ENCODE measurements around the gene MLLT10.

Gene MLLT10

DNA sequence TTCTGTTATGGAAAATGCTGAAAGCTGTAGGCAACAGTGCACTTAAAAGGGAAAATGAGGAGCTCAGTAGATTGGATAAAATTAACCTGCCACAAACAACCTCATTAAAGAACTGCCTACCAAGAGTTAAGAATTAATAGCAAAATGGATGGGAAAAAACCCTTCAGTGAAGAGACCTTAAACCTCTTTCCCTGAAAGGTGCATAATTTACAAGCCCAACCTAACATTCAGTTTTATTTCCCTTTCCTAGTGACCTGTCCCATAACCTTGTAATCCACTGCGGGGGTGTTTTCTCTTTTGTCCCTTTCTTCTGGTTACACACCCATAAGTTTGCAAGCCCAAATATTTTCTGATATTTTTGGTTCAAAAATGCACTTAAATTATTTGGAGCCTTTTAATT lies 30.5 kb upstream of the MLLT10 start:
- TF ChIP-seq POLR2A (IDR thresholded peaks at IDR 0.05; ENCODE audit: extremely low read depth, insufficient read length) (no peak), MYC (IDR thresholded peaks at IDR 0.05; ENCODE audit: low read depth, low read length) (no peak)
- TF ChIP-seq, protein P1, sequence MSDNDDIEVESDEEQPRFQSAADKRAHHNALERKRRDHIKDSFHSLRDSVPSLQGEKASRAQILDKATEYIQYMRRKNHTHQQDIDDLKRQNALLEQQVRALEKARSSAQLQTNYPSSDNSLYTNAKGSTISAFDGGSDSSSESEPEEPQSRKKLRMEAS (IDR thresholded peaks at IDR 0.05; ENCODE audit: low read depth, low read length): no peak
- TF ChIP-seq, protein P2, sequence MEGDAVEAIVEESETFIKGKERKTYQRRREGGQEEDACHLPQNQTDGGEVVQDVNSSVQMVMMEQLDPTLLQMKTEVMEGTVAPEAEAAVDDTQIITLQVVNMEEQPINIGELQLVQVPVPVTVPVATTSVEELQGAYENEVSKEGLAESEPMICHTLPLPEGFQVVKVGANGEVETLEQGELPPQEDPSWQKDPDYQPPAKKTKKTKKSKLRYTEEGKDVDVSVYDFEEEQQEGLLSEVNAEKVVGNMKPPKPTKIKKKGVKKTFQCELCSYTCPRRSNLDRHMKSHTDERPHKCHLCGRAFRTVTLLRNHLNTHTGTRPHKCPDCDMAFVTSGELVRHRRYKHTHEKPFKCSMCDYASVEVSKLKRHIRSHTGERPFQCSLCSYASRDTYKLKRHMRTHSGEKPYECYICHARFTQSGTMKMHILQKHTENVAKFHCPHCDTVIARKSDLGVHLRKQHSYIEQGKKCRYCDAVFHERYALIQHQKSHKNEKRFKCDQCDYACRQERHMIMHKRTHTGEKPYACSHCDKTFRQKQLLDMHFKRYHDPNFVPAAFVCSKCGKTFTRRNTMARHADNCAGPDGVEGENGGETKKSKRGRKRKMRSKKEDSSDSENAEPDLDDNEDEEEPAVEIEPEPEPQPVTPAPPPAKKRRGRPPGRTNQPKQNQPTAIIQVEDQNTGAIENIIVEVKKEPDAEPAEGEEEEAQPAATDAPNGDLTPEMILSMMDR (IDR thresholded peaks at IDR 0.05; ENCODE audit: low read depth, low read length): no peak

DNA sequence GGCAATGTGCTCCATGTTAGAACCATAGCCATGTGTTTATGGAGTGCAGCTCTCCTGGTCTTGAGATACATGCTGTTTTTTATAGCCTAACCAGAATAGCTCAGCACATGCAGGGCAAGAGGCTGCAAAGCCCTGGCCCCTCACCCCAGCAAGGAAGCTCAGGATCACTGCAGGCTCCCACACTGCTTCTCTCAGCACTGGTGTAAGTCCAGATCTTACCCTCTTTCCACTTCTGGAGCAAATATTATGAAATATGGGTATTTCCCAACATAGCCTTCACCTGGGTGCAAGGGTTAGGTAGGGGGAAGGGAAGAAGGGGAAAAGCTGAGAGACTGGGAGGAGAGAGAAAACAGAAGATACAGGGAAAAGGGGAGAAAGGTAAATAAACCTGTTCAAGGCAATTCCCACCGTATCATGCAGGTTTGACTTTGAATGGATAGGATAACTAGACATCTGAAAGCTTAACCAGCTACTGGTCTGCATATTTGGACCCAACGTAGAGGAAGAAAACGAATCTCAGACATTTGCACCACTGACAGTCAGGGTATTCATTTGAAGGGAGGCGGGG lies 28.2 kb upstream of the MLLT10 start:
- no peak overlapping the region for H3K4me3 ChIP-seq (ENCODE audit: low read depth, low read length)
- TF ChIP-seq POLR2A (IDR thresholded peaks at IDR 0.05; ENCODE audit: extremely low read depth, insufficient read length): no peak
- TF ChIP-seq, protein P1 (IDR thresholded peaks at IDR 0.05; ENCODE audit: low read depth, low read length): no peak
- no peak for TF ChIP-seq MYC (IDR thresholded peaks at IDR 0.05; ENCODE audit: low read depth, low read length)
- TF ChIP-seq, protein P2 (IDR thresholded peaks at IDR 0.05; ENCODE audit: low read depth, low read length): no peak
- no peak for DNase-seq (ENCODE audit: low read depth)

More for the DNA sequence above, 30.5 kb upstream of the MLLT10 start:
- no peak overlapping the region for H3K4me3 ChIP-seq (ENCODE audit: low read depth, low read length)
- DNase-seq (ENCODE audit: low read depth): no peak

DNA sequence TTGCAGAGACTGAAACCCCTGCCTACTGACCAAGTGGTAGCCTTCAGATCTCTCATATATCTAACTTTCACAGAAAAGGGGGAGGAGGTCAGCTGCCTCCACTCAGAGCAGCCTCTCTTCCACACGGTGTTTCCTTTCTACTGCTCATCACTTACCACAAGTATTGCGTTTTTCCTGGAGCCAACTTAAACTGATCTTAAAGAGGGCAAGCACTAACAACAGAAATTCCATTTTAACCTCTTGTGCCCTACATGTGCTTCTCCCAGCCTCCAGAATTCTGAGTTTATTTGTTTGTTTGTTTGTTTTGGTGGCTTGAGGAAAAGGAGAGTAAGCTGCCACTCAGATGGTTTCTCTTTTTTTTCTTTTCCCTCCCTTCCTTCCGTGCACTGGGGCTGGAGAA lies 27.7 kb upstream of the MLLT10 start:
- no peak overlapping the region for H3K4me3 ChIP-seq (ENCODE audit: low read depth, low read length)
- DNase-seq (ENCODE audit: low read depth): peak; percentile 24
- TF ChIP-seq POLR2A (IDR thresholded peaks at IDR 0.05; ENCODE audit: extremely low read depth, insufficient read length): no peak
- TF ChIP-seq, protein P2 (IDR thresholded peaks at IDR 0.05; ENCODE audit: low read depth, low read length): no peak
- TF ChIP-seq, protein P1 (IDR thresholded peaks at IDR 0.05; ENCODE audit: low read depth, low read length): no peak
- no peak for TF ChIP-seq MYC (IDR thresholded peaks at IDR 0.05; ENCODE audit: low read depth, low read length)

DNA sequence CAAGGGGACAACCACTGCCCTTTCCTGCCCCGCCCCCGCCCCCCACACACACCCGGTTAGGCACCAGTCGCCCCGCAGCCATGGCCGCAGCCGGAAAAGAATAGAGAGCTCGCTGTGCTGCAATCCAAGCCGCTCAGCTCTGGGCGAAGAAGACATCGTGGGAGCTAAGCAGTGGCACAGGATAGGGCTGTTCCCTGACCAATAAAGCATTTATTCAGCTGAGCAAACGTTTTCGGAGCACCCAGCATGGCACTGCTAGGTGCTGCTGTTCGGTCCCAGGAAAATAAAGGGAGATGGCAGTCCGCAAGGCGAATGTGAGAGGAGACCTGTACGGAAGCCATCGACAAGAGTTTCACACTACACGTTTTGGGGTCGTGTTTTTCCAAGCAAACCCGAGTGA lies 26.9 kb upstream of the MLLT10 start:
- DNase-seq (ENCODE audit: low read depth): no peak
- H3K4me3 ChIP-seq (ENCODE audit: low read depth, low read length): no peak overlapping the region
- TF ChIP-seq POLR2A (IDR thresholded peaks at IDR 0.05; ENCODE audit: extremely low read depth, insufficient read length) (no peak), MYC (IDR thresholded peaks at IDR 0.05; ENCODE audit: low read depth, low read length) (no peak)
- TF ChIP-seq, protein P2 (IDR thresholded peaks at IDR 0.05; ENCODE audit: low read depth, low read length): no peak
- TF ChIP-seq, protein P1 (IDR thresholded peaks at IDR 0.05; ENCODE audit: low read depth, low read length): no peak

DNA sequence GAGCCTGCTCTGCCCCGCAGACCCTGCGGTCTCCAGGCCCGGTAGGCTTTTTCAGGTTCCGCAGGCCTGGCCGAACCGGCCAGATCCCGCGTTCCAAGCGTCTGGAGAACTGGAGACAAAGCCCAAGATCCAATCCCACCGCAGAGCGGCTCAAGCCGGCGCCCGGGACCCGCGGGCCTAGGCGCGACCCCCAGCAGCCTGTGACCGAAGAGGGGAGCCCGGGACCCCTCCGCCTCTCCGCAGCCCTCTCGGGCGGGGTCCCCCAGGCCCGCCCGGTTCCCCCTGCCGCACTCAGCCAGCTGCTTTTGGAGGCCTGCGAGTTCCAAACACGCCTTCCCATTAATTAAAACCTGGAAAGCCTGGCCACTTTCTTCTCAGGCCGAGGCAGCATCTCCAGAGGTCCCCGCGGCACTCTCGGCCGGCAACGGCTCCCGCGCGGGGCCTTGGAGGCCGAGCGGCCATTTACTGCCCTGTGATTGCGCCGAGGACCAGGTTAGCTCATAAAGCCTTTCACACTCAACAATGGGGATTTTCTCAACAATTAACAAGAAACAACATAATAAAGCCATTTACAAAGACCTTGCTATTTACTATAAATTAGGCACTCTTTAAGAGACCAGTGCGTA lies 25.2 kb upstream of the MLLT10 start:
- DNase-seq (ENCODE audit: low read depth): no peak
- TF ChIP-seq, protein P1 (IDR thresholded peaks at IDR 0.05; ENCODE audit: low read depth, low read length): no peak
- TF ChIP-seq MYC (IDR thresholded peaks at IDR 0.05; ENCODE audit: low read depth, low read length): no peak
- TF ChIP-seq POLR2A (IDR thresholded peaks at IDR 0.05; ENCODE audit: extremely low read depth, insufficient read length): no peak
- TF ChIP-seq, protein P2 (IDR thresholded peaks at IDR 0.05; ENCODE audit: low read depth, low read length): no peak
- H3K4me3 ChIP-seq (ENCODE audit: low read depth, low read length): no peak overlapping the region

Data from NB4 (cell line).